ENCODE results near the gene OR52E1. TPM values are rescaled to one million over a fixed set of nuclear protein-coding genes. Genes with fewer than 3 reads are reported as not detected.

Gene OR52E1
- total and polyA plus RNA-seq, 2 of the 8 experiments (the other 6 are each of a cell fraction or from before 2014, with no cell fraction given): not detected

DNA sequence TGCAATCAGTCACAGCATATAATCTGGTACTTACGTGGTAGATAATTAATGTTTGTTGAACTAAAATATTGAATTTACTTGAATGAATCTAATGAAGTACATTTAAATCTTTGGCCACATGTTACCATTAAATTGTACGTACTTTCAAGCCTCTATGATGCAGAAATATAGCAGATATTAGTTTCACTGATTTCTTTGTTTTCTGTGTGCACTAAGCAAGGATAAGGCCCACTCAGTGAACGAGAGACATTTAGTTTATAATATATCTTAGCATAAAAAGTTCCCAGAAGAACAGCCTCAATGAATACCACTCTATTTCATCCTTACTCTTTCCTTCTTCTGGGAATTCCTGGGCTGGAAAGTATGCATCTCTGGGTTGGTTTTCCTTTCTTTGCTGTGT lies at the start of gene OR52E1 (continued):
- no peak for TF ChIP-seq EZH2 (IDR thresholded peaks at IDR 0.05; ENCODE audit: low read depth, low read length, severe bottlenecking)
- TF ChIP-seq FOSL1 (IDR thresholded peaks at IDR 0.05; ENCODE audit: insufficient read depth, low read depth, low read length): no peak
- TF ChIP-seq POLR2A (IDR thresholded peaks at IDR 0.05; ENCODE audit: control extremely low read depth in 1 of 2, low read depth in 2 of 2, low read length in 2 of 2): no peak
- TF ChIP-seq, protein P1, sequence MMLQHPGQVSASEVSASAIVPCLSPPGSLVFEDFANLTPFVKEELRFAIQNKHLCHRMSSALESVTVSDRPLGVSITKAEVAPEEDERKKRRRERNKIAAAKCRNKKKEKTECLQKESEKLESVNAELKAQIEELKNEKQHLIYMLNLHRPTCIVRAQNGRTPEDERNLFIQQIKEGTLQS (IDR thresholded peaks at IDR 0.05; ENCODE audit: insufficient read depth, low read depth, low read length): no peak
- TF ChIP-seq, protein P2, sequence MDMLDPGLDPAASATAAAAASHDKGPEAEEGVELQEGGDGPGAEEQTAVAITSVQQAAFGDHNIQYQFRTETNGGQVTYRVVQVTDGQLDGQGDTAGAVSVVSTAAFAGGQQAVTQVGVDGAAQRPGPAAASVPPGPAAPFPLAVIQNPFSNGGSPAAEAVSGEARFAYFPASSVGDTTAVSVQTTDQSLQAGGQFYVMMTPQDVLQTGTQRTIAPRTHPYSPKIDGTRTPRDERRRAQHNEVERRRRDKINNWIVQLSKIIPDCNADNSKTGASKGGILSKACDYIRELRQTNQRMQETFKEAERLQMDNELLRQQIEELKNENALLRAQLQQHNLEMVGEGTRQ (IDR thresholded peaks at IDR 0.05; ENCODE audit: low read length): no peak
